Skin epidermis (tissue), 12 donors: ENCODE data around the gene LDAH.

Experiments
- H3K27ac ChIP-seq, 21 experiments: fragments of 200-600 bp; sonication (generic) in 11 of 21; one replicate each; pipeline ENCODE4 v1.5.0; 2020; ENCODE audit warnings: mild to moderate bottlenecking in 3 of 21, inconsistent platforms in 2 of 21, moderate library complexity in 2 of 21
- H3K4me3 ChIP-seq, 7 experiments: fragments of 200-600 bp; sonication (generic) in 2 of 7; one replicate each; pipeline ENCODE4 v1.5.0; 2020; ENCODE audit warnings: inconsistent platforms in 2 of 7, mild to moderate bottlenecking in 2 of 7, moderate library complexity in 1 of 7

LDAH gene

GRCh38 chr2:20661421-20662307 lies 161.2 kb downstream of the LDAH start:
- no peak overlapping the region for H3K4me3 ChIP-seq
- peak overlapping the region in 2 of 21 experiments; percentile 40 to 49 for H3K27ac ChIP-seq

DNA sequence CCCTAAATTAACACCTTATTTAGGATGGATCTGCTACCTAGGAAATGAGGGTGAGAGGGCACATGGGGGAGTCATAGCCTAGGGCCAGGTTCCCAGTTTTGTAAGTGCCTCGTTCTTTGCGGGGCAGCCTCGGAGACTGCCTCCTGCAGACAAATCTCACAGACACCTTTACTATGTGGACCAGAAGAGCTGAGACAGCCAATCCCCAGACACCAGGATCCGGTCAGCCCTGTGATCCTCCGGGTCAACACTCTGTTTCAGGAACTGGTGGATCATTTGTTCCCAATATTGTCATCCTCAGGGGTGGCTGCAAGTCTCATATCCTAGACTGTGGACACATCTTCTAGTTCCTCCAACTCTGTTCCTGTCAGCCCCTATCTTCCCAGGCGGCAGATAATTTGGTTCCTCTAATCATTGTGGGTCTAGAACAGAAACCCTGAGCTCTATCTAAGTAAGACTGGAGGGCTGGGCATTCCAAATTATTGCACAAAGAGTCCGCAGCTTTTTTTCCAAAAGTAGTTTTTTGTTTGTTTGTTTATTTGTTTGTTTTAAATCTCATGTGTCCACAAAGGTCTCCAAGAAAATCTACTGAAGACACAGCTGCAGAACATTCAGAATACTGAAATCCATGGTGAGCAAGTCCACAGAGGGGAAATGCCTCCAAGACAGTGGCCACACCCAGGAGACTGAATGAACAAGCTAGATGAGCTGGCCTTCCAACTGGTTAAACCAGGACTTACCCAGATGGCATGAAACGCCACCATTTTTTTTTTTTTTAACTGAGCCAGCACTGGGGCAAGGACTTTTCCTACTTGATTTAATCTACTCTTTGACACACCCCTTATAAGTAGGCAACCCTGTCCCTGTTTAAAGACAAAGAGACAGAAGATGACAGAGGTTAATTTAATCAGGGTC lies 162.1 kb downstream of the LDAH start:
- H3K27ac ChIP-seq, result peak overlapping the region in 2 of 21 experiments; percentile 40 to 49

DNA sequence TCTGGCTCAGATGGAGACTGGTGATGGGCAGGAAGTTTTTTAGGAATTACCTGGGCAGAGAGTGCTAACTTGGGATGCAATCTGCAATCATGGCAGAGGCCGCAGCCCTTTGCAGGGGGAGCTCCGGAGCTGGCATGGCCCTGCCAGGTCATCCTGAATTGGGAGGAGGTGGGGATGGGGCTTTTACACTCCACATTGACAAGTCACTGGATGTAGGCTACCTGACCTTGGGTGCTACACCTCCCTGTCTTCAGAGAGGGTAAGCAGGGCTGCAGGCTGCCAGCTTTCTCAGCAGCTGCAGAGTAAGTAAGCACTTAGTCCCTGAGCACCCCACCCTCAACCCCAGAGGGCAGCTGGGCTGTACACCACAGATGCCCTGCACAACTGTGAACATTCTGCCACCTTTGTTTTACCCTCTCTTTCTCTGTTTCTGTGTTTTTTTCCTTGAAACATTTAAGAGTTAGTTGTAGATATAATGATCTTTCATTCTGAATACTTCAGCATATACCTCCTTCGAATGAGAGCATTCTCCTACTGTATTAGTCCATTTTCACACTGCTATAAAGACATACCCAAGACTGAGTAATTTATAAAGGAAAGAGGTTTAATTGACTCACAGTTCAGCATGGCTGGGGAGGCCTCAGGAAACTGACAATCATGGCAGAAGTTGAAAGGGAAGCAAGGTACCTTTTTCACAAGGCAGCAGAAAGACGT lies 165.2 kb downstream of the LDAH start:
- no peak overlapping the region for H3K27ac ChIP-seq
- no peak overlapping the region for H3K4me3 ChIP-seq

More for the DNA sequence above, 162.1 kb downstream of the LDAH start:
- no peak overlapping the region for H3K4me3 ChIP-seq

DNA sequence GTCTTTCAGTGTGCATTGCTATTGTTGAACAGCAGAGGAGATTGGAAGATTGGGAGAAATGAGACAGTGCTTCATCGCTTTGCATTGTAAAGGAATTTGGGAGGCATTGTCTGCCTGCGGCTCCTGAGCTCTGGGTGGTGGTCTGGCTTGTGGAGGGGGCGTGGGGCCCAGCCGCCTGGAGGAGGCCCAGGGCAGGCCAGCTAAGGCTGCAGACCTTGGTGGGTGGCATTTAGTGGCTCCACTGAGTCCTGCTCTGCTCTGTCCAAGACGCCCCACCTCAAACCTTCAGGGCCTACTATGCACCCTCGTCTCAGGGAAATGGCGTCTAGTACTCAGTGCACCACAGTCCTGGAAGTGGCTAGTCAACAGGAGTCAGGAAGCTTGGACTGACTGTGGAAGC lies 166.3 kb downstream of the LDAH start:
- Histone ChIP-seq H3K4me3 (no peak overlapping the region), H3K27ac (no peak overlapping the region)

GRCh38 chr2:20654535-20654813 lies 168.4 kb downstream of the LDAH start:
- Histone ChIP-seq H3K27ac (no peak overlapping the region), H3K4me3 (no peak overlapping the region)

DNA sequence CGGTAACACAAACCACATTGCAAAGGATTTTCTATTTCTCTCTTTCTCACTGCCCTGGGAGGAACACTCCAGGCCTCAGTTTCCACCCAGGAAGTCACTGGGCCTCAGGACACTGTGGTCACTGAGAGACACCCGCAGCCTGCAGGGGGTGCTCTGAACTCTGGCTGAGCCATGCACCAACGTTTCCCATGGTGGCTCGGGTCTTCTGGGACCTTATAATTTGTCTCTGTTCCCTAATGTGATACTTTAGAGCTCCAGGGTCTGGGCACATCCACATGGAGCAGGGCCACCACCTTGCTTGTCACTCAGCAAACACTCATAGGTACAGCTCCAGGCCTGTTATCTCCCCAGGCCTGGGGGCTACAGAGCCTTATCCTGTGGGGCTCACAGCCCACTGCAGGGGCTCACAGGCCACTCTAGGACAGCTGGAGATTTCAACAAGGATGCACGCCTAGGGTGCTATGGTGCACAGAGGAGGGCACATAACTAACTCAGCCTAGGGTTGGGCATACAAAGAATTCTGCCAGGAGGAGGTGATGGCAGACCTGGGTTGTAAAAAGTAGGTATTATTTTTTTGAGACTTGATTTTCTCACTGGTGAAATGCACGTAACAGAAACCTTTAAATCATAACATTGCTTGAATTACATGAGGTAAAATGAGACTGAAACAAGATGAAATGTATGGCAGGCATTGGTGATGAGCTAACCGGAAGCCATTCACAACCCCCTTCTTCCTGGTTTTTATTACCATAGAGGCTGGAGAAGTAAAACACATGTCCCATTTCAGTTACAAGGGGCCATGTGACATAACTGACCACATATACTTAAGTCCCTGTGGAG lies 169.0 kb downstream of the LDAH start:
- Histone ChIP-seq H3K4me3 (no peak overlapping the region), H3K27ac (no peak overlapping the region)

GRCh38 chr2:20652673-20653575 lies 170.0 kb downstream of the LDAH start:
- no peak overlapping the region for H3K27ac ChIP-seq
- no peak overlapping the region for H3K4me3 ChIP-seq

DNA sequence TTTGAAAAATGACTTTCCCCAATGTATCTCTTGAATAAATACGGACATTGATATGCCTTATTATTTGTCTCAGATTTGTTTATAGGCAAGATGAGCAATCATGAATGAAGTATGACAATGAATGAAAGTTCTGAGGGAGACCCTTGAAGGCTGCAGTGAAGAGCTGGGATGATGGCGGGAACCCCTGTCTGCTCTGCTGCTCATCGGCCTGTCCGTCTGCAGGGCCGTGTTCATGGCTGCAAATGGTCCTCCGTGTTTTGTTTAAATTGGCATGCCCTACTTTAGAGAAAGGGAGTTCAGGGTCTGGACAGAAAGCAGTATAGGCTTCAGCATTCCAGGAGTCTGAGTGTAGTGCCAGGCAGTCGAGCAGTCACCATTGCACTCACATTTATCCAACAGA lies 170.8 kb downstream of the LDAH start:
- Histone ChIP-seq H3K4me3 (no peak overlapping the region), H3K27ac (no peak overlapping the region)

- Histone ChIP-seq H3K27ac (peak overlapping the region in 20 of 21 experiments; percentile 86 to 98 (median 95)), H3K4me3 (peak overlapping the region in 6 of 7 experiments; percentile 65 to 95 (median 82))
These were observed 171.2 kb downstream of the LDAH start for GRCh38 chr2:20651731-20652099.

DNA sequence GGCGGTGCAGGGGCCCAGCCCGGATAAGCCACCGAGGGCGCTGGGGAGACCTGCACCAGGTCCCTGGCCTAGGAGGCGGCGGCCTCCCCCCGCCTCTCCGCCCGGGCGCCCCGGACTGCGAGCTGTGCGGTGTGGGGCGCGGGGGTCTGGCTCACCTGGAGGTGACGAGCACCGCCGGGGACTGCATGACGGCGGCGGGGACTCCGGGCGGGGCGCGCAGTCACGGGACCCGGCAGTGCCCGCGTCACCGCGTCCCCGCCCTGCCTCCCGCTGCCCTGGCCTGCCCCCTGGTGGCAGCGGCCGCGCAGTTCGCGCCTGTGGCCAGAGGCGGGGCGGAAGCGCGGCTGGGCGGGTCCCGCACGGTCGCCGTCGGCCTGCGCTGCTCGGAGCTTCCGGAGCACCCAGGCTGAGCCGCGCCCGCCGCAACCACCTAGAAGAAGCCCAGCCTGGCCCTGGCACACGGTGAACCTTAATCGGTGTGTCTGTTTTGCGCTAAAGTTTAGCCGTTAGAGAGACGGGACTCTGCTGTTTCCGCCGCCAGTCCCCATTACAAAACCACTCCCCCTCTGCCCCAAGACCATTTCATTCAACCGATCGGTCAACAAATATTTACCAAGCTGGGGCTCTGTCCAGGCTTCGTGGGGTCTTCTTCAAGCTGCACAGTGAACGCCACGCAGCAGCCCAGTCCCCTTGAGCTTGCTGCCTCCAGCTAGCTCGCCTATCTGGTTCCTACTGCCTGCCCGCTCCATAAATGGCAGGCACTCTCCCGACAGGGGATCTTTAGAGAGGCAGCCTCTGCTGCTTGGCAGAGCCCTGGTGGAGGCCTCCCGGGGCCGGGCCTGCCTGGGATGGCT lies 171.8 kb downstream of the LDAH start, which contains the start of gene HS1BP3:
HS1BP3 (minus strand) TSS at position 222 of the 854 bp plus-strand sequence; CDS start at position 187, 35 bp downstream.
- Histone ChIP-seq H3K27ac (peak within 1 kb of the TSS; percentile 86 to 98 (median 95)), H3K4me3 (peak within 1 kb of the TSS; percentile 65 to 95 (median 84))

GRCh38 chr2:20650393-20650876 lies 172.5 kb downstream of the LDAH start:
- H3K27ac ChIP-seq, result peak overlapping the region; percentile 86 to 98 (median 95)
- peak overlapping the region; percentile 65 to 95 (median 84) for H3K4me3 ChIP-seq

DNA sequence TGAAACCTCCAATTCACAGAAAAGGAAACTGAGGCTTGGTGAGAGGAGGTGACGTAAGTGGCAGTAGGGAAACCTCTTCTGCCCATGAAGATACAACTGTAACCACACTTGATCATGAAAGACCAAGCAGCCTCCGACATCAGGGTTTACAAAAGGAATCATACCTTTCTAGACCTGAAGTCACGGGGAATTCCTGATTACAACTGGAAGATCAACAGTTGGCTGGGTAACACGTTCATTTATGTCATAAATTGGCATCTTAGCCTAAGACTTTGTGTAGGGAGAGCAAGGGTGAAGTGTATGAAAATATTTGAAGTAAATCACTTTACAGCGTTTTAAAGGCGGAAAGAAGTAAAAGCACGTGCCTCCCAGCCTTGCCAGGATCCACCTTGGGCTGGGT lies 172.9 kb downstream of the LDAH start:
- peak overlapping the region in 16 of 21 experiments; percentile 86 to 98 (median 96) for H3K27ac ChIP-seq
- H3K4me3 ChIP-seq, result peak overlapping the region; percentile 65 to 95 (median 84)

- Histone ChIP-seq H3K27ac (peak overlapping the region in 6 of 21 experiments; percentile 31 to 96 (median 95)), H3K4me3 (no peak overlapping the region)
These were observed 173.3 kb downstream of the LDAH start for GRCh38 chr2:20649576-20649975.

GRCh38 chr2:20648831-20649230 lies 174.1 kb downstream of the LDAH start:
- Histone ChIP-seq H3K27ac (no peak overlapping the region), H3K4me3 (no peak overlapping the region)

DNA sequence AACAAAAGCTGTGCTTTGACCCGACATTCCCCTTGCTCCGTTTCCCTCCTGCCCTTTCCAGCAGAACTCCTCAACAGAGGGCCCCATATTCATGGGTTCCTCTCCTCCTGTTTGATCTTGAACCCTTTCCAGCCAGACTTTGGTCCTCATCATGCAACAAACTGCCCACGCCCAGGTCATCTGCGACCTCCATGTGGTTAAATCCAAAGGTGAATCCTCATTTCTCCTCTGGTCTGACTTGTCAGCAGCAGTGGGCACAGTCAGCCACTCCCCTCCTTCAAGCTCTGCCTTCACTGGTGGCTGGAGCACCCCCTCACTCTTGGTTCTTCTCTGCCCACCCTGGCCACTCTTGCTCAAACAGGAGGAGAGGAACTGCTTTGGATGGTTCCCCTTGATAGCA lies 174.7 kb downstream of the LDAH start:
- no peak overlapping the region for H3K27ac ChIP-seq
- H3K4me3 ChIP-seq, result no peak overlapping the region

- Histone ChIP-seq H3K27ac (no peak overlapping the region), H3K4me3 (no peak overlapping the region)
These were observed 175.2 kb downstream of the LDAH start for GRCh38 chr2:20647738-20648137.

DNA sequence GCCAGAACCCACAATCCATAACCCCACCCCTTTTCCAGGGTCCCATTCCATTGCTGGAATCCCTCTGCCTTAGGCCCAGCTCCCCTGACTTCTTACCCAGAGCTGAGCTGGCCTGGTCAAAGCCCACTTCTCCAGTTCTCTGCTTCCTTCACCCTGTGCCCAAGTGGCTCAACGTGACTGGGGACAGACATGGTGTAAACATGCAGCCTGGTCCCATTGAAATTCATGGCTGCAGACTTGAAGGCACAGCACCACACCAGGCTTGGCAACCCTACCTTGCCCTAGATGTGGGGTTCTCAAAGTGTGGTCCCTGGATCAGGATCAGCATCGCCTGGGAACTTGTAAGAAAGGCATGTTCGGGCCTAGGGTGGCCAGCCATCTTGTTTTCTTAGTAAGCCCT lies 175.7 kb downstream of the LDAH start:
- H3K4me3 ChIP-seq, result no peak overlapping the region

More for the DNA sequence above, 175.7 kb downstream of the LDAH start:
- no peak overlapping the region for H3K27ac ChIP-seq
